Measurements from ENCODE around the gene FCHSD1.

FCHSD1 gene

GRCh38 chr5:141639357-141640050 lies 11.7 kb downstream of the FCHSD1 start:
- Histone ChIP-seq H3K9ac (ENCODE audit: low read depth, low read length) (no peak overlapping the region), H3K4me2 (ENCODE audit: insufficient read depth, low read length) (no peak overlapping the region), H3K9me3 (ENCODE audit: insufficient read depth, low read length, severe bottlenecking) (no peaks in the 10 kb centered on the region), H3K36me3 (ENCODE audit: insufficient read depth, low read length) (peaks cover 8% of the 10 kb centered on the region), H2AFZ (ENCODE audit: low read depth, low read length) (no peak overlapping the region), H3K27ac (ENCODE audit: low read length) (no peak overlapping the region), H3K4me1 (ENCODE audit: insufficient read depth, low read length) (peaks cover 30% of the 10 kb centered on the region), H3K4me3 (ENCODE audit: low read depth in 1 of 2, low read length in 2 of 2) (no peak overlapping the region), H4K20me1 (ENCODE audit: insufficient read depth, low read length) (peaks cover 17% of the 10 kb centered on the region), H3K27me3 (ENCODE audit: insufficient read depth, low read length, poor library complexity) (no peaks in the 10 kb centered on the region), H3K79me2 (ENCODE audit: insufficient read depth, low read length) (peaks cover 21% of the 10 kb centered on the region)
- TF ChIP-seq CTCF (IDR thresholded peaks at IDR 0.05; ENCODE audit: borderline replicate concordance, extremely low read depth, low read length, poor library complexity, severe bottlenecking) (no peak), EZH2 (IDR thresholded peaks at IDR 0.05; ENCODE audit: borderline replicate concordance, low read depth, low read length, severe bottlenecking) (no peak)
- ATAC-seq (ENCODE audit: insufficient read depth, low read depth) = no peak
- no peak for DNase-seq

- peaks cover 20% of the 10 kb centered on the region for H4K20me1 ChIP-seq (ENCODE audit: insufficient read depth, low read length)
- no peak overlapping the region for H3K4me3 ChIP-seq (ENCODE audit: low read depth in 1 of 2, low read length in 2 of 2)
- H3K27ac ChIP-seq (ENCODE audit: low read length) = no peak overlapping the region
- ATAC-seq (ENCODE audit: insufficient read depth, low read depth) = no peak
- H3K9me3 ChIP-seq (ENCODE audit: insufficient read depth, low read length, severe bottlenecking) = no peaks in the 10 kb centered on the region
- no peaks in the 10 kb centered on the region for H3K27me3 ChIP-seq (ENCODE audit: insufficient read depth, low read length, poor library complexity)
- TF ChIP-seq CTCF (IDR thresholded peaks at IDR 0.05; ENCODE audit: borderline replicate concordance, extremely low read depth, low read length, poor library complexity, severe bottlenecking) (no peak), EZH2 (IDR thresholded peaks at IDR 0.05; ENCODE audit: borderline replicate concordance, low read depth, low read length, severe bottlenecking) (no peak)
- H3K4me1 ChIP-seq (ENCODE audit: insufficient read depth, low read length) = peaks cover 37% of the 10 kb centered on the region
- no peak for DNase-seq
- H3K9ac ChIP-seq (ENCODE audit: low read depth, low read length) = no peak overlapping the region
- H3K79me2 ChIP-seq (ENCODE audit: insufficient read depth, low read length) = peaks cover 29% of the 10 kb centered on the region
- H2AFZ ChIP-seq (ENCODE audit: low read depth, low read length) = no peak overlapping the region
- H3K4me2 ChIP-seq (ENCODE audit: insufficient read depth, low read length) = no peak overlapping the region
- H3K36me3 ChIP-seq (ENCODE audit: insufficient read depth, low read length) = peaks cover 15% of the 10 kb centered on the region
Measured at GRCh38 chr5:141638771-141639170, 12.4 kb downstream of the FCHSD1 start.

- Histone ChIP-seq H2AFZ (ENCODE audit: low read depth, low read length) (peak overlapping the region; percentile 99; the same call in 1 of the 2 replicates), H3K4me1 (ENCODE audit: insufficient read depth, low read length) (peaks cover 37% of the 10 kb centered on the region), H3K4me3 (ENCODE audit: low read depth in 1 of 2, low read length in 2 of 2) (peak overlapping the region; percentile 82 to 98; a peak in 3 of 4 replicates), H3K9ac (ENCODE audit: low read depth, low read length) (peak overlapping the region; percentile 87), H3K36me3 (ENCODE audit: insufficient read depth, low read length) (peaks cover 19% of the 10 kb centered on the region), H3K4me2 (ENCODE audit: insufficient read depth, low read length) (peak overlapping the region; percentile 100), H3K79me2 (ENCODE audit: insufficient read depth, low read length) (peaks cover 35% of the 10 kb centered on the region), H3K27me3 (ENCODE audit: insufficient read depth, low read length, poor library complexity) (no peaks in the 10 kb centered on the region), H3K9me3 (ENCODE audit: insufficient read depth, low read length, severe bottlenecking) (no peaks in the 10 kb centered on the region), H3K27ac (ENCODE audit: low read length) (no peak overlapping the region), H4K20me1 (ENCODE audit: insufficient read depth, low read length) (peaks cover 20% of the 10 kb centered on the region)
- ATAC-seq (ENCODE audit: insufficient read depth, low read depth) (no peak), DNase-seq (peak; percentile 23)
- TF ChIP-seq EZH2 (IDR thresholded peaks at IDR 0.05; ENCODE audit: borderline replicate concordance, low read depth, low read length, severe bottlenecking) (no peak), CTCF (IDR thresholded peaks at IDR 0.05; ENCODE audit: borderline replicate concordance, extremely low read depth, low read length, poor library complexity, severe bottlenecking) (peak; percentile 17)
Measured at GRCh38 chr5:141637767-141638419, 13.3 kb downstream of the FCHSD1 start.
